DND-41 (cell line): ENCODE data around the gene DEAF1.

Source experiments
- ATAC-seq: fragments of 200-7000 bp; cut with Tn5 transposase; 3 replicates; pipeline ENCODE4 v1.9.1; 2021; ENCODE audit warnings: low read depth; ENCODE audit not compliant: insufficient read depth
- DNase-seq: peaks from one replicate; pipeline ENCODE4 v3.0.0-alpha.2; 2020
- H2AFZ ChIP-seq: 2 replicates; pipeline ENCODE4 v1.6.0; 2012; ENCODE audit warnings: low read depth, low read length
- H3K27ac ChIP-seq: 2 replicates; pipeline ENCODE4 v1.5.1; 2012; ENCODE audit warnings: low read length, inconsistent platforms
- H3K27me3 ChIP-seq: fragments of 200-600 bp; sonication (generic); 2 replicates; pipeline ENCODE4 v1.6.0; 2012; ENCODE audit warnings: low read length, mild to moderate bottlenecking, inconsistent platforms; ENCODE audit not compliant: insufficient read depth, poor library complexity
- H3K36me3 ChIP-seq: 2 replicates; pipeline ENCODE4 v1.5.1; 2012; ENCODE audit warnings: low read length, inconsistent platforms; ENCODE audit not compliant: insufficient read depth
- H3K4me1 ChIP-seq: 2 replicates; pipeline ENCODE4 v1.5.1; 2012; ENCODE audit warnings: mild to moderate bottlenecking, low read length; ENCODE audit not compliant: insufficient read depth
- H3K4me2 ChIP-seq: 2 replicates; pipeline ENCODE4 v1.6.0; 2012; ENCODE audit warnings: mild to moderate bottlenecking, moderate library complexity, low read length, inconsistent platforms; ENCODE audit not compliant: insufficient read depth
- H3K4me3 ChIP-seq, 2 experiments: fragments of 200-600 bp in 1 of 2; shearing (Covaris generic) in 1 of 2; 2 replicates each; pipeline ENCODE4 v1.5.1; 2012 to 2016; ENCODE audit warnings: inconsistent platforms in 2 of 2, low read length in 2 of 2, mild to moderate bottlenecking in 2 of 2, low read depth in 1 of 2, moderate library complexity in 1 of 2
- H3K79me2 ChIP-seq: 2 replicates; pipeline ENCODE4 v1.6.0; 2012; ENCODE audit warnings: low read length, inconsistent platforms; ENCODE audit not compliant: insufficient read depth
- H3K9ac ChIP-seq: 2 replicates; pipeline ENCODE4 v1.6.0; 2012; ENCODE audit warnings: low read depth, mild to moderate bottlenecking, inconsistent platforms, low read length, moderate library complexity
- H3K9me3 ChIP-seq: 2 replicates; pipeline ENCODE4 v1.5.1; 2012; ENCODE audit warnings: low read length, moderate library complexity, mild to moderate bottlenecking, inconsistent platforms; ENCODE audit not compliant: insufficient read depth, severe bottlenecking
- H4K20me1 ChIP-seq: 2 replicates; pipeline ENCODE4 v1.6.0; 2012; ENCODE audit warnings: low read length; ENCODE audit not compliant: insufficient read depth
- EZH2 ChIP-seq: IDR thresholded peaks from 3 replicates; pipeline ENCODE4 v1.6.1; 2012; ENCODE audit warnings: borderline replicate concordance, low read depth, mild to moderate bottlenecking, moderate library complexity, low read length, inconsistent platforms; ENCODE audit not compliant: severe bottlenecking
- TF ChIP-seq, protein P1 (sequence below): IDR thresholded peaks from 2 replicates; pipeline ENCODE4 v1.5.1; 2012; ENCODE audit warnings: borderline replicate concordance, low read length, moderate library complexity, mild to moderate bottlenecking; ENCODE audit not compliant: poor library complexity, severe bottlenecking; ENCODE audit errors: extremely low read depth

The DEAF1 gene

DNA sequence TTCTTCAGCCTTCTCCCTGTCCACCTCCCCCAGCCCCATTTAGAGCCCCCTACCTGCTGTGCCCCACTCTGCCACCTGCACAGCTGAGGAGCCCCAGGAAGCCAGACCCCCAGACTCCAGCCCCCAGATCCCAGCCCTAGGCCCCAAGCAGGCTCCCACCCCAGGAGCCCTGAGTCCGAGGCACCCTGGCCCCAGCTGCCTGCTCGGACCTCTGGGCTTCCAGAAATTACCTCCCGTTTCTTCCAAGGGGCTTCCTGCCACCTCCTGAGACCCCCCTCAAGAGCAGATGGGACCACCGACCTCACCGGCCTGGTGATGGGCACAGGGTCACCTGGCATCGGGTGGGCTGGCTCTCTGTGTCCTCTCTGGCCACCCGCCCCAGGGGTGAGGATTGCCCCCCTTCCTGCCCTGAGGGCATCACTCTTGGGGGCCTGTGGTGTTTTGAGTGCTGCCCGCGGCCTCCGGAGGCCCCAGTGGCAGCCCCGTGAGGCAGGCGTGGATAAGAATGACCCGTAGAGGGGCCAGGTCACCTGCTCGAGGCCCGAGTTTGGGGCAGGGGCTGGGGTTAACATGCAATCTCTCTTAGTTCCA lies 34.0 kb upstream of the DEAF1 start:
- Histone ChIP-seq H3K9ac (no peak overlapping the region), H3K79me2 (no peaks in the 10 kb centered on the region), H3K9me3 (no peaks in the 10 kb centered on the region), H3K27ac (no peak overlapping the region), H3K36me3 (no peaks in the 10 kb centered on the region), H3K27me3 (no peaks in the 10 kb centered on the region), H3K4me3 (no peak overlapping the region), H4K20me1 (peaks cover 7% of the 10 kb centered on the region; the same call in 1 of the 2 replicates), H2AFZ (no peak overlapping the region), H3K4me2 (no peak overlapping the region), H3K4me1 (peaks cover 4% of the 10 kb centered on the region)
- no peak for TF ChIP-seq EZH2
- TF ChIP-seq, protein P1, sequence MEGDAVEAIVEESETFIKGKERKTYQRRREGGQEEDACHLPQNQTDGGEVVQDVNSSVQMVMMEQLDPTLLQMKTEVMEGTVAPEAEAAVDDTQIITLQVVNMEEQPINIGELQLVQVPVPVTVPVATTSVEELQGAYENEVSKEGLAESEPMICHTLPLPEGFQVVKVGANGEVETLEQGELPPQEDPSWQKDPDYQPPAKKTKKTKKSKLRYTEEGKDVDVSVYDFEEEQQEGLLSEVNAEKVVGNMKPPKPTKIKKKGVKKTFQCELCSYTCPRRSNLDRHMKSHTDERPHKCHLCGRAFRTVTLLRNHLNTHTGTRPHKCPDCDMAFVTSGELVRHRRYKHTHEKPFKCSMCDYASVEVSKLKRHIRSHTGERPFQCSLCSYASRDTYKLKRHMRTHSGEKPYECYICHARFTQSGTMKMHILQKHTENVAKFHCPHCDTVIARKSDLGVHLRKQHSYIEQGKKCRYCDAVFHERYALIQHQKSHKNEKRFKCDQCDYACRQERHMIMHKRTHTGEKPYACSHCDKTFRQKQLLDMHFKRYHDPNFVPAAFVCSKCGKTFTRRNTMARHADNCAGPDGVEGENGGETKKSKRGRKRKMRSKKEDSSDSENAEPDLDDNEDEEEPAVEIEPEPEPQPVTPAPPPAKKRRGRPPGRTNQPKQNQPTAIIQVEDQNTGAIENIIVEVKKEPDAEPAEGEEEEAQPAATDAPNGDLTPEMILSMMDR = no peak
- ATAC-seq (no peak), DNase-seq (no peak)

DNA sequence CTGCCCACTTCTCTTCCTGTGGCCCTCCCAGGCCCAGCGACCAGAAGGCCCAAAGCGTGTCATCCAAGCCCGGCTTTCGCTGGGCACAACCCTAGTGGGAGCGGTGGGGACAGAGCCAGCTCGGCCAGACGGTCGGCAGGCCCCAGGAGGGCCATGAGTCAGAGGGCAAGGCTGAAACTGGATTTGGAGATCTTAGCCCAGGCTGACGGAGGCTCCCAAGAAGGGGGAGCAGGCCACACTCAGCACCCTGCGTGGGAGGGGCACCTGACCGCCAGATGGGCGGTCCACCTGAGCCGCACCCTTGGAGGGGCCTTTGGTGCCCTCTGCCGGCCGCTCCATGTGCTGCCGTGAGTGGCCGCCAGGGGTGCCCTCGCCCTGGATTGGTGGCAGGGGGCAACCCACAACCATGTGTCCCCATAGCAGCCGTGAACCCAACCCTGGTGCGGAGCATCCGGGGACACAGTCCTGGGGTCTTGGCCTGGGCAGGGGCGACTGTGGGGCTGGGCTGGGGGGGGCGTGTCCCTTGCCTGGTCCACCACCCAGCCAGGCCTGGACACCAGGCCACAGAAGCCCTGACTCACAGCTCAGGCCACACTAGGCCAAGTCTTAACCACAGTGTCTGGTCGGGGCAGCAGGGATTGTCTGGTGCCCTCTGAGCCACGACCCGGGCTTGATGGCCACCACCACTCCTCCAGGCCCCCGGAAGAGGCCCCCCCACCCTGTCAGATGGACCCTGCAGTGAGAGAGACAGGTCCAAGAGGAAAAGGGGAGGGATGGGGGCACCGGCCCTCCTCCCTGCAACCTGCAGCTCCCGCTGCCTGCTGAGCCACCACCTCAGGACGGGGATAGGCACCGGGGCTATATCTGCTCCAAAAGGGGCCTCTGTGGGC lies 33.1 kb upstream of the DEAF1 start:
- Histone ChIP-seq H3K36me3 (no peaks in the 10 kb centered on the region), H3K27ac (no peak overlapping the region), H3K9me3 (no peaks in the 10 kb centered on the region), H4K20me1 (peaks cover 13% of the 10 kb centered on the region), H3K27me3 (no peaks in the 10 kb centered on the region), H3K79me2 (no peaks in the 10 kb centered on the region), H3K4me3 (no peak overlapping the region), H3K4me2 (peak overlapping the region; percentile 35; the same call in 1 of the 2 replicates), H2AFZ (no peak overlapping the region), H3K9ac (no peak overlapping the region), H3K4me1 (peaks cover 5% of the 10 kb centered on the region)
- peak; percentile 94 for ATAC-seq
- DNase-seq = peak; percentile 81
- no peak for TF ChIP-seq EZH2
- TF ChIP-seq, protein P1 = peak; percentile 98

DNA sequence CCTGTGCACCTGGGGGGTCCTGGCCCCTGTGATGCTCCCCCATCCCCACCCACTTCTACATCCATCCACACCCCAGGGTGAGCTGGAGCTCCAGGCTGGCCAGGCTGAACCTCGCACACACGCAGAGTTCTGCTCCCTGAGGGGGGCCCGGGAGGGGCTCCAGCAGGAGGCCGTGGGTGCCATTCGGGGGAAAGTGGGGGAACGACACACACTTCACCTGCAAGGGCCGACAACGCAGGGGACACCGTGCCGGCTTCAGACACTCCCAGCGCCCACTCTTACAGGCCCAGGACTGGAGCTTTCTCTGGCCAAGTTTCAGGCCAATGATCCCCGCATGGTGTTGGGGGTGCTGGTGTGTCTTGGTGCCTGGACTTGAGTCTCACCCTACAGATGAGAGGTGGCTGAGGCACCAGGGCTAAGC lies 32.3 kb upstream of the DEAF1 start:
- peaks cover 15% of the 10 kb centered on the region for H4K20me1 ChIP-seq
- H3K9me3 ChIP-seq = no peaks in the 10 kb centered on the region
- H3K27me3 ChIP-seq = no peaks in the 10 kb centered on the region
- ATAC-seq (no peak), DNase-seq (no peak)
- no peak overlapping the region for H3K4me2 ChIP-seq
- peaks cover 7% of the 10 kb centered on the region for H3K4me1 ChIP-seq
- no peak overlapping the region for H3K9ac ChIP-seq
- H3K79me2 ChIP-seq = no peaks in the 10 kb centered on the region
- TF ChIP-seq, protein P1 = no peak
- no peak for TF ChIP-seq EZH2
- H3K27ac ChIP-seq = no peak overlapping the region
- no peak overlapping the region for H2AFZ ChIP-seq
- no peak overlapping the region for H3K4me3 ChIP-seq
- H3K36me3 ChIP-seq = no peaks in the 10 kb centered on the region
